ENCODE data around the gene NLGN1.

NLGN1 gene

GRCh38 chr3:173780067-173780466 is 382.5 kb downstream of the NLGN1 start:
- DNase-seq, result no peak

GRCh38 chr3:173785004-173785403 is 387.5 kb downstream of the NLGN1 start:
- DNase-seq, result no peak

GRCh38 chr3:173789530-173790162 is 392.1 kb downstream of the NLGN1 start:
- DNase-seq, result no peak

- DNase-seq, result no peak
Observed at GRCh38 chr3:173793963-173794362, 396.4 kb downstream of the NLGN1 start.

GRCh38 chr3:173796405-173796804 is 398.9 kb downstream of the NLGN1 start:
- no peak for DNase-seq

GRCh38 chr3:173796890-173797289 is 399.3 kb downstream of the NLGN1 start:
- no peak for DNase-seq

- no peak for DNase-seq
Observed at GRCh38 chr3:173799060-173799816, 401.7 kb downstream of the NLGN1 start.

GRCh38 chr3:173800154-173800553 is 402.6 kb downstream of the NLGN1 start:
- DNase-seq, result no peak

- DNase-seq, result no peak
Observed at GRCh38 chr3:173814809-173815208, 417.3 kb downstream of the NLGN1 start.

GRCh38 chr3:173819368-173819767 is 421.8 kb downstream of the NLGN1 start:
- DNase-seq, result no peak

GRCh38 chr3:173823911-173824460 is 426.4 kb downstream of the NLGN1 start:
- no peak for DNase-seq

- no peak for DNase-seq
Observed at GRCh38 chr3:173825730-173826129, 428.2 kb downstream of the NLGN1 start.

- no peak for DNase-seq
Observed at GRCh38 chr3:173826416-173826815, 428.9 kb downstream of the NLGN1 start.

- no peak for DNase-seq
Observed at GRCh38 chr3:173826901-173827609, 429.5 kb downstream of the NLGN1 start.

GRCh38 chr3:173838644-173839043 is 441.1 kb downstream of the NLGN1 start:
- DNase-seq, result no peak

- no peak for DNase-seq
Observed at GRCh38 chr3:173839859-173840258, 442.3 kb downstream of the NLGN1 start.

- no peak for DNase-seq
Observed at GRCh38 chr3:173841334-173841733, 443.8 kb downstream of the NLGN1 start.

- no peak for DNase-seq
Observed at GRCh38 chr3:173843060-173843459, 445.5 kb downstream of the NLGN1 start.

- no peak for DNase-seq
Observed at GRCh38 chr3:173846584-173846983, 449.0 kb downstream of the NLGN1 start.

- no peak for DNase-seq
Observed at GRCh38 chr3:173849489-173849888, 451.9 kb downstream of the NLGN1 start.

GRCh38 chr3:173857154-173857553 is 459.6 kb downstream of the NLGN1 start:
- no peak for DNase-seq

- DNase-seq, result no peak
Observed at GRCh38 chr3:173862701-173863100, 465.2 kb downstream of the NLGN1 start.

GRCh38 chr3:173863551-173863950 is 466.0 kb downstream of the NLGN1 start:
- no peak for DNase-seq

All from stimulated activated naive CD4-positive, alpha-beta T cell treated with Interleukin-2 at 50 U/mL for 16 hours (primary cell).